ENCODE results near the gene RIPPLY2.

DNA sequence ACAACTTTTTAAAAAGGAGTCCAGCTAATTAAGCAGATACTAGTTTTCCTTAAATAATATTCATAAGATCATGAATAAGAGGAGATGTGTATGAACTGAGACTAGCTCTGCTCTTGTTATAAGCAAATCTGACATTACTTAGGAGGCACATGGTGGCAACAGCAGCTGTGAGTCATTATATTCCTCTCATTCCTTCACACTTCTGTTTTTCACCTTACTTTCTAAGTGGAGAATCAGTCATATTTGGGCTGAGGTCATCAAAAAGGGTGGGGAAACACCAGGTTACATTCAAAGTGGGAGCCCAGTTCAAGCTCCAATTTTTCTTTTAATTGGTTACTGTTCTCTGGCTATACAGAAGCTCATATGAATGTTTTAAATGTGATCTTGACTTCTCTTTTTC, 6.0 kb upstream of the RIPPLY2 start:
- TF ChIP-seq, protein P1, sequence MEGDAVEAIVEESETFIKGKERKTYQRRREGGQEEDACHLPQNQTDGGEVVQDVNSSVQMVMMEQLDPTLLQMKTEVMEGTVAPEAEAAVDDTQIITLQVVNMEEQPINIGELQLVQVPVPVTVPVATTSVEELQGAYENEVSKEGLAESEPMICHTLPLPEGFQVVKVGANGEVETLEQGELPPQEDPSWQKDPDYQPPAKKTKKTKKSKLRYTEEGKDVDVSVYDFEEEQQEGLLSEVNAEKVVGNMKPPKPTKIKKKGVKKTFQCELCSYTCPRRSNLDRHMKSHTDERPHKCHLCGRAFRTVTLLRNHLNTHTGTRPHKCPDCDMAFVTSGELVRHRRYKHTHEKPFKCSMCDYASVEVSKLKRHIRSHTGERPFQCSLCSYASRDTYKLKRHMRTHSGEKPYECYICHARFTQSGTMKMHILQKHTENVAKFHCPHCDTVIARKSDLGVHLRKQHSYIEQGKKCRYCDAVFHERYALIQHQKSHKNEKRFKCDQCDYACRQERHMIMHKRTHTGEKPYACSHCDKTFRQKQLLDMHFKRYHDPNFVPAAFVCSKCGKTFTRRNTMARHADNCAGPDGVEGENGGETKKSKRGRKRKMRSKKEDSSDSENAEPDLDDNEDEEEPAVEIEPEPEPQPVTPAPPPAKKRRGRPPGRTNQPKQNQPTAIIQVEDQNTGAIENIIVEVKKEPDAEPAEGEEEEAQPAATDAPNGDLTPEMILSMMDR (IDR thresholded peaks at IDR 0.05; ENCODE audit: borderline replicate concordance, extremely low read depth, low read length, poor library complexity, severe bottlenecking), result no peak
- no peak for TF ChIP-seq EZH2 (IDR thresholded peaks at IDR 0.05; ENCODE audit: borderline replicate concordance, low read depth, low read length, severe bottlenecking)

Data from DND-41 (cell line).